Measurements from ENCODE around the gene NEURL2.
"Not testable (repeated sequence)": the region's sequence is repeated elsewhere in the genome, so short reads cannot be mapped to it uniquely, and the experiment has no call there.

The NEURL2 gene

GRCh38 chr20:45901332-45901731 is 10.3 kb upstream of the NEURL2 start:
- not testable (repeated sequence) for DNase-seq (ENCODE audit: low read depth in 4 of 4, low spot score in 1 of 4)

- no peak for DNase-seq (ENCODE audit: low read depth in 4 of 4, low spot score in 1 of 4)
These were observed 8.2 kb upstream of the NEURL2 start for GRCh38 chr20:45899046-45899835.

- no peak for DNase-seq (ENCODE audit: low read depth in 4 of 4, low spot score in 1 of 4)
These were observed 7.3 kb upstream of the NEURL2 start for GRCh38 chr20:45898285-45898684.

GRCh38 chr20:45897692-45898091 is 6.7 kb upstream of the NEURL2 start:
- no peak for DNase-seq (ENCODE audit: low read depth in 4 of 4, low spot score in 1 of 4)

- no peak for DNase-seq (ENCODE audit: low read depth in 4 of 4, low spot score in 1 of 4)
These were observed 6.3 kb upstream of the NEURL2 start for GRCh38 chr20:45897289-45897688.

GRCh38 chr20:45896641-45897161 is 5.7 kb upstream of the NEURL2 start:
- DNase-seq (ENCODE audit: low read depth in 4 of 4, low spot score in 1 of 4): no peak

GRCh38 chr20:45894797-45895196 is 3.8 kb upstream of the NEURL2 start:
- DNase-seq (ENCODE audit: low read depth in 4 of 4, low spot score in 1 of 4): no peak

GRCh38 chr20:45893831-45894230 is 2.8 kb upstream of the NEURL2 start:
- DNase-seq (ENCODE audit: low read depth in 4 of 4, low spot score in 1 of 4): no peak

- no peak for DNase-seq (ENCODE audit: low read depth in 4 of 4, low spot score in 1 of 4)
These were observed 2.0 kb upstream of the NEURL2 start for GRCh38 chr20:45892828-45893500.

- DNase-seq (ENCODE audit: low read depth in 4 of 4, low spot score in 1 of 4): no peak
These were observed 1.2 kb upstream of the NEURL2 start for GRCh38 chr20:45892049-45892825.

GRCh38 chr20:45890077-45890984 is 677 bp downstream of the NEURL2 start:
- DNase-seq (ENCODE audit: low read depth in 4 of 4, low spot score in 1 of 4): no peak

- no peak for DNase-seq (ENCODE audit: low read depth in 4 of 4, low spot score in 1 of 4)
These were observed 2.3 kb downstream of the NEURL2 start for GRCh38 chr20:45888681-45889080.

GRCh38 chr20:45887346-45887715 is 3.7 kb downstream of the NEURL2 start, which contains the start of gene SPATA25:
Gene SPATA25, minus strand, starts transcription at chr20:45887622. Its CDS starts 32 bp downstream, at chr20:45887590.
- DNase-seq (ENCODE audit: low read depth in 4 of 4, low spot score in 1 of 4): no peak

- DNase-seq (ENCODE audit: low read depth in 4 of 4, low spot score in 1 of 4): no peak
These were observed 4.2 kb downstream of the NEURL2 start for GRCh38 chr20:45886590-45887345.

GRCh38 chr20:45883100-45883469 is 7.9 kb downstream of the NEURL2 start:
- no peak for DNase-seq (ENCODE audit: low read depth in 4 of 4, low spot score in 1 of 4)

GRCh38 chr20:45882469-45883099 is 8.4 kb downstream of the NEURL2 start:
- DNase-seq (ENCODE audit: low read depth in 4 of 4, low spot score in 1 of 4): no peak

GRCh38 chr20:45880988-45881788 is 9.8 kb downstream of the NEURL2 start, which contains the start of gene ZSWIM1:
Gene ZSWIM1, plus strand, starts transcription at chr20:45881227. Its CDS starts 1,366 bp downstream, at chr20:45882593.
- peak; percentile 96 to 97 (median 97) for DNase-seq (ENCODE audit: low read depth in 4 of 4, low spot score in 1 of 4)

GRCh38 chr20:45878076-45878761 is 12.8 kb downstream of the NEURL2 start:
- no peak for DNase-seq (ENCODE audit: low read depth in 4 of 4, low spot score in 1 of 4)

Measured in stimulated activated CD4-positive, alpha-beta T cell treated with anti-CD3 and anti-CD28 coated beads, Interleukin-1b, Interleukin-23, amount 100 ng/mL, for 24 hours (primary cell).